ENCODE results near the gene PRLR. TPM values are rescaled to one million over a fixed set of nuclear protein-coding genes. Genes with fewer than 3 reads are reported as not detected.

PRLR gene
- total and polyA plus RNA-seq, 2 of the 13 experiments (the other 11 are each of a cell fraction or from before 2014, with no cell fraction given): 12.2 to 13.3 TPM

DNA sequence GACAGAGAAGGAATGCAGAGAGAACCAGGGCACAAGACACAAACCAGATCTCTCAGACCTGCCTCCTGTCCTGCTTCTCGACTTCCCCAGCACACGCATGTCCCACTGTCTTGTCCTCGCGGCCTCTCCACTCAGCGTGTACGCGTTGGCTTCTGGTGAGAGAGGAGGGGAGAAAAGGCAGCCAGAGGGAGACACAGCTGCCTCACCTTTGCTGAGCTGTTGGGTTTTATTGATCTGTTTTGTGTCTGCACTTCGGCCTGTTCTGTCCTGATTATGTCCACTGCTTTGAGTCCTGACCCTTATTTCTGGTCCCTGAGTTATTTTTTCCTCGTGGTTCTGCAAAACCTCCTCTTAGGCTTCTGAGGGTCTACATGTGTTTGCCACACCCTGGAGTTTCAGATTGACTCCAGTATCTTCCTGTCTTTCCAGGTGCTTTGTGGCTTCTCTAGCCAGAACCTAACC is 95.0 kb downstream of the PRLR start (continued):
- peak; percentile 66; the same call in 1 of the 2 replicates for TF ChIP-seq ZNF609 (CRISPR knock-in tag; IDR thresholded peaks at IDR 0.05; ENCODE audit: borderline replicate concordance)
- no peak for TF ChIP-seq ZNF737 (CRISPR knock-in tag; IDR thresholded peaks at IDR 0.05; ENCODE audit: borderline replicate concordance)
- no peak for TF ChIP-seq PAWR (CRISPR knock-in tag; IDR thresholded peaks at IDR 0.05; ENCODE audit: borderline replicate concordance)
- no peak for TF ChIP-seq ATF1 (CRISPR knock-in tag; IDR thresholded peaks at IDR 0.05)
- no peak for TF ChIP-seq ZNF234 (CRISPR knock-in tag; conservative IDR thresholded peaks at IDR 0.05)
- TF ChIP-seq ZNF317 (CRISPR knock-in tag; IDR thresholded peaks at IDR 0.05): 0 out of 2 replicates have a peak, but pooled peaks have one; percentile 23
- TF ChIP-seq GABPA (IDR thresholded peaks at IDR 0.05; ENCODE audit: low read depth, low read length): no peak
- TF ChIP-seq GABPA (CRISPR knock-in tag; IDR thresholded peaks at IDR 0.05; ENCODE audit: low read depth): no peak
- TF ChIP-seq MXD3 (CRISPR knock-in tag; IDR thresholded peaks at IDR 0.05): no peak
- TF ChIP-seq ZNF747 (CRISPR knock-in tag; IDR thresholded peaks at IDR 0.05; ENCODE audit: borderline replicate concordance): 0 out of 2 replicates have a peak, but pooled peaks have one; percentile 49
- TF ChIP-seq AHDC1 (CRISPR knock-in tag; IDR thresholded peaks at IDR 0.05; ENCODE audit: borderline replicate concordance): 0 out of 2 replicates have a peak, but pooled peaks have one; percentile 16
- TF ChIP-seq KMT2A (CRISPR knock-in tag; IDR thresholded peaks at IDR 0.05): peak; percentile 57; the same call in 1 of the 2 replicates
- 0 out of 2 replicates have a peak, but pooled peaks have one; percentile 38 for TF ChIP-seq ZNF709 (CRISPR knock-in tag; IDR thresholded peaks at IDR 0.05)
- TF ChIP-seq, protein P1, sequence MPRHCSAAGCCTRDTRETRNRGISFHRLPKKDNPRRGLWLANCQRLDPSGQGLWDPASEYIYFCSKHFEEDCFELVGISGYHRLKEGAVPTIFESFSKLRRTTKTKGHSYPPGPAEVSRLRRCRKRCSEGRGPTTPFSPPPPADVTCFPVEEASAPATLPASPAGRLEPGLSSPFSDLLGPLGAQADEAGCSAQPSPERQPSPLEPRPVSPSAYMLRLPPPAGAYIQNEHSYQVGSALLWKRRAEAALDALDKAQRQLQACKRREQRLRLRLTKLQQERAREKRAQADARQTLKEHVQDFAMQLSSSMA (CRISPR knock-in tag; IDR thresholded peaks at IDR 0.05): no peak
- TF ChIP-seq NCOR1 (IDR thresholded peaks at IDR 0.05; ENCODE audit: borderline replicate concordance, low read length): no peak
- peak; percentile 60 for TF ChIP-seq FOXA3 (CRISPR knock-in tag; IDR thresholded peaks at IDR 0.05)
- TF ChIP-seq U2AF1 (optimal IDR thresholded peaks at IDR 0.05; ENCODE audit: low read depth, low read length): no peak
- TF ChIP-seq MYC (CRISPR knock-in tag; IDR thresholded peaks at IDR 0.05; ENCODE audit: borderline replicate concordance): 0 out of 2 replicates have a peak, but pooled peaks have one; percentile 58
- no peak for TF ChIP-seq ZSCAN31 (CRISPR knock-in tag; IDR thresholded peaks at IDR 0.05; ENCODE audit: low read depth)
